ENCODE results near the gene SLC4A9.

GRCh38 chr5:140357726-140358093 is 2.3 kb upstream of the SLC4A9 start:
- TF ChIP-seq CTCF (IDR thresholded peaks at IDR 0.05) (peak in 1 of 3 donors; percentile 77), POLR2A (IDR thresholded peaks at IDR 0.05) (no peak)

Measured in lower leg skin (tissue), 3 donors.